K562 (cell line): Measurements from ENCODE around the gene NCF2. TPM values are rescaled to one million over a fixed set of nuclear protein-coding genes. Genes with fewer than 3 reads are reported as not detected.

Experiments used
- ATAC-seq: fragments of 200-7000 bp; cut with Tn5 transposase; 3 replicates; pipeline ENCODE4 v1.9.1; 2020; ENCODE audit warnings: moderate library complexity
- BruUV-seq: library from RNA; stranded (reverse); fragments of 400-500 nt; replicated peaks from 2 replicates; lab custom pipeline; 2021; lab: Mats Ljungman, UMichigan
- CTCF ChIA-PET: fragments of 300-600 bp; formaldehyde crosslinking; extraction: SDS; loops from one replicate; lab custom pipeline; 2021; ENCODE audit warnings: low intra/inter-chr PET ratio; lab: Yijun Ruan, JAX
- POLR2A ChIA-PET: fragments of 300-600, 350-650 bp; sonication (Branson Sonifier 250); formaldehyde crosslinking; extraction: SDS; loops from one replicate; lab custom pipeline; 2021; ENCODE audit warnings: antibody characterized with exemption, inconsistent platforms; lab: Yijun Ruan, JAX
- DNase-seq, 4 experiments: peaks; one replicate each; pipeline versions ENCODE4 v3.0.0 to v3.0.0-alpha.2; 2011 to 2018; ENCODE audit warnings: low spot score in 3 of 4, mixed read lengths in 3 of 4; ENCODE audit errors: extremely low read depth in 1 of 4
- FAIRE-seq: peaks from 2 replicates; lab custom pipeline; 2011; peaks lifted over from hg19 to GRCh38; lab: Jason Lieb, UNC
- H2AFZ ChIP-seq: 2 replicates; pipeline ENCODE4 v1.6.0; 2011; ENCODE audit warnings: low read depth, low read length, control low read depth, inconsistent platforms
- H3K27ac ChIP-seq: fragments of 200-600 bp; 3 replicates; pipeline ENCODE4 v1.8.0; 2011; ENCODE audit warnings: low read depth, mild to moderate bottlenecking, control low read depth, inconsistent platforms, low read length, moderate library complexity, mixed read lengths; ENCODE audit errors: extremely low read depth
- H3K27me3 ChIP-seq, 2 experiments: fragments of 300-600 bp in 1 of 2; 2 replicates in 1 of 2; 3 replicates in 1 of 2; pipeline versions ENCODE4 v1.6.0 to v1.8.0; 2011; ENCODE audit warnings: inconsistent platforms in 2 of 2, low read length in 2 of 2, mild to moderate bottlenecking in 1 of 2, mixed read lengths in 1 of 2, moderate library complexity in 1 of 2; ENCODE audit not compliant: control insufficient read depth in 2 of 2, insufficient read depth in 2 of 2
- H3K36me3 ChIP-seq: fragments of 300-600 bp; 3 replicates; pipeline ENCODE4 v1.8.0; 2011; ENCODE audit warnings: mild to moderate bottlenecking, low read length, inconsistent platforms; ENCODE audit not compliant: control insufficient read depth, insufficient read depth
- H3K4me1 ChIP-seq, 2 experiments: fragments of 200-600 bp in 1 of 2; replicated peaks in 1 of 2; 2 replicates in 1 of 2; 3 replicates in 1 of 2; pipeline versions ENCODE4 v1.5.1 to v1.8.0; 2011; ENCODE audit warnings: inconsistent platforms in 2 of 2, low read length in 2 of 2, mild to moderate bottlenecking in 1 of 2, mixed read lengths in 1 of 2, moderate library complexity in 1 of 2; ENCODE audit not compliant: control insufficient read depth in 2 of 2, insufficient read depth in 2 of 2
- H3K4me2 ChIP-seq: 2 replicates; pipeline ENCODE4 v1.6.1; 2011; ENCODE audit warnings: low read length, control low read depth, inconsistent platforms, mixed read lengths; ENCODE audit not compliant: insufficient read depth
- H3K4me3 ChIP-seq: fragments of 200-600 bp; sonication (generic), shearing (Covaris generic); 2 replicates; pipeline ENCODE4 v1.5.1; 2016; ENCODE audit warnings: control low read depth, inconsistent platforms
- H3K79me2 ChIP-seq: fragments of 200-600 bp; 3 replicates; pipeline ENCODE4 v1.8.0; 2011; ENCODE audit warnings: low read length, inconsistent platforms; ENCODE audit not compliant: control insufficient read depth, insufficient read depth
- H3K9ac ChIP-seq, 2 experiments: 2 replicates each; pipeline versions ENCODE4 v1.6.0 to v1.6.1; 2011; ENCODE audit warnings: low read depth in 2 of 2, low read length in 2 of 2, control low read depth in 1 of 2, inconsistent platforms in 1 of 2, mild to moderate bottlenecking in 1 of 2, mixed read lengths in 1 of 2; ENCODE audit not compliant: insufficient read depth in 1 of 2
- H3K9me1 ChIP-seq: one replicate; pipeline ENCODE4 v1.6.0; 2011; ENCODE audit warnings: inconsistent platforms, mild to moderate bottlenecking, low read length, moderate library complexity; ENCODE audit not compliant: control insufficient read depth, insufficient read depth
- H3K9me3 ChIP-seq: replicated peaks from 2 replicates; pipeline ENCODE4 v1.5.1; 2011; ENCODE audit warnings: low read depth, low read length, inconsistent platforms; ENCODE audit not compliant: control insufficient read depth, insufficient read depth
- H4K20me1 ChIP-seq: replicated peaks from 2 replicates; pipeline ENCODE4 v1.6.1; 2011; ENCODE audit warnings: low read length, inconsistent platforms, mixed read lengths; ENCODE audit not compliant: control insufficient read depth, insufficient read depth
- CEBPB ChIP-seq: fragments of 450-650 bp; IDR thresholded peaks from 2 replicates; pipeline ENCODE4 v1.6.1; 2016; ENCODE audit warnings: missing genetic modification characterization, missing compliant biosample characterization
- CEBPG ChIP-seq, 3 experiments: fragments of 200-800 bp in 1 of 3; sonication (Bioruptor generic) in 1 of 3; sonication (generic) in 1 of 3; formaldehyde crosslinking in 1 of 3; IDR thresholded peaks in 2 of 3; conservative IDR thresholded peaks in 1 of 3; 2 replicates each; pipeline versions ENCODE4 v1.6.1 to v1.8.0; 2016 to 2022; ENCODE audit warnings: missing compliant biosample characterization in 2 of 3, missing genetic modification characterization in 2 of 3, mild to moderate bottlenecking in 1 of 3, missing genetic modification reagents in 1 of 3
- HIVEP1 ChIP-seq: fragments of 250-450 bp; sonication (Bioruptor Pico); IDR thresholded peaks from 2 replicates; pipeline ENCODE4 v1.4.0; 2020; ENCODE audit warnings: mild to moderate bottlenecking
- HNRNPUL1 ChIP-seq: fragments of 200-400 bp; formaldehyde crosslinking; IDR thresholded peaks from 2 replicates; pipeline ENCODE4 v1.6.1; 2017; ENCODE audit warnings: low read length
- KAT2B ChIP-seq: IDR thresholded peaks from one replicate; pipeline ENCODE4 v1.6.1; 2012; ENCODE audit warnings: low read depth, mild to moderate bottlenecking, control low read depth, inconsistent platforms, low read length, moderate library complexity
- NONO ChIP-seq, 2 experiments: fragments of 200-400 bp in 1 of 2; fragments of 450-650 bp in 1 of 2; formaldehyde crosslinking in 1 of 2; IDR thresholded peaks; 2 replicates each; pipeline ENCODE4 v1.6.1; 2017; ENCODE audit warnings: low read depth in 2 of 2, mild to moderate bottlenecking in 2 of 2, moderate library complexity in 2 of 2, low read length in 1 of 2
- RFX1 ChIP-seq: fragments of 450-650 bp; IDR thresholded peaks from 2 replicates; pipeline ENCODE4 v1.6.1; 2016; ENCODE audit warnings: mild to moderate bottlenecking, moderate library complexity
- RNF2 ChIP-seq: sonication (generic); IDR thresholded peaks from 2 replicates; pipeline ENCODE4 v1.6.1; 2016
- WGBS: fragments of 100-300 bp; shearing (Covaris generic); methylation state at CpG from one replicate; pipeline ENCODE4 v1.1.6; 2016; ENCODE audit warnings: low coverage, mixed read lengths; ENCODE audit not compliant: insufficient coverage; ENCODE audit errors: missing lambda C conversion rate; 5-methylcytosine and 5-hydroxymethylcytosine counted together
- in situ Hi-C: fragments of 300-500 bp; cut with MboI; formaldehyde crosslinking; loops from 4 replicates; pipeline ENCODE4 v1.15.0; 2018; ENCODE audit warnings: inconsistent platforms, mixed read lengths
- intact Hi-C: fragments of 100-400 bp; cut with micrococcal nuclease; formaldehyde crosslinking; loops from 2 replicates; pipeline ENCODE4 v1.14.2; 2022
- polyA plus RNA-seq, 8 experiments: library from polyadenylated mRNA; depleted of rRNA in 4 of 8; stranded (reverse) in 5 of 8; unstranded in 3 of 8; fragments of >200 nt; fragmentation: Nextera tagmentation in 2 of 8; fragmentation: Illumina TruSeq in 1 of 8; extraction: Ambion mirVana in 2 of 8; extraction: Trizol in 1 of 8; gene quantifications; 2 replicates each; pipeline versions ENCODE4 v1.2.1 to v1.2.3, GENCODE V29; 2011 to 2014; ENCODE audit warnings: inconsistent platforms in 1 of 8, missing spikeins in 1 of 8
- total RNA-seq, 7 experiments: library from RNA; depleted of rRNA in 6 of 7; stranded (reverse); fragments of >200 nt in 6 of 7; fragmentation: Illumina TruSeq in 2 of 7; extraction: Trizol in 2 of 7; gene quantifications; 2 replicates each; pipeline versions ENCODE4 v1.2.1 to v1.2.3, GENCODE V29; 2011 to 2021; ENCODE audit warnings: low replicate concordance in 1 of 7
- TF ChIP-seq, protein P1 (sequence below): fragments of 450-650 bp; IDR thresholded peaks from 2 replicates; pipeline ENCODE4 v1.6.1; 2016; ENCODE audit warnings: missing biosample characterization, missing genetic modification characterization

The NCF2 gene
- total and polyA plus RNA-seq, 9 of the 15 experiments (the other 6 are each of a cell fraction or from before 2014, with no cell fraction given), result 0.07 to 0.54 (median 0.16) TPM; not detected in 3

DNA sequence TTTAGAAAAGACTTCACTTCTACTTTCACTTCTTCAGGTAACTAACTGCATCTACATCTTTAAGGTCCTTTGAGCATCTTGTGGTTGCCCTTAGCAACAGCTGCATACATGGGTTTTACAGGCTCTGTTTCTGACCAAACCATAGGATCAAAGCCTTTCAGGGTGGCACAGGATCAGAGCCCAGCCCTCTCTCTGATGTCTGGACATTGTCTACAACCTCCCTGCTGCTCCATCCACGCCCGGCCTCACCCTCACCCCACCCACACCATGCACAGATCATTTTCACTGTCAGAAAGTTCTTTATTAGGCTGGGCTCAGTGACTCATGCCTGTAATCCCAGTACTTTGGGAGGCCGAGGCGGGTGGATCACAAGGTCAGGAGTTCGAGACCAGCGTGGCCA, 5.2 kb downstream of the NCF2 start:
- H3K9me3 ChIP-seq, result no peaks in the 10 kb centered on the region
- H3K4me3 ChIP-seq, result no peak overlapping the region
- H3K9ac ChIP-seq, result no peak overlapping the region
- H3K79me2 ChIP-seq, result no peaks in the 10 kb centered on the region
- no peak overlapping the region for H3K27ac ChIP-seq
- no peak for ATAC-seq
- in situ Hi-C loops (no loop called here), intact Hi-C loops (no loop called here)
- H3K9me1 ChIP-seq, result no peaks in the 10 kb centered on the region
- no peak for FAIRE-seq
- H2AFZ ChIP-seq, result no peak overlapping the region
- no peaks in the 10 kb centered on the region for H3K36me3 ChIP-seq
- H3K27me3 ChIP-seq, result peaks cover 25 to 35% of the 10 kb centered on the region in 2 experiments
- no peak for DNase-seq
- TF ChIP-seq RFX1 (peak; percentile 72), HIVEP1 (no peak)
- no peak overlapping the region for H3K4me2 ChIP-seq
- peaks cover 0 to 9% of the 10 kb centered on the region in 2 experiments; a peak in 3 of 5 replicates for H3K4me1 ChIP-seq
- ChIA-PET CTCF (no interaction called here), POLR2A (interaction anchor here (0.8 to 1.7 kb wide), 2 partner anchors 12 to 16 kb away, joined by 3 to 4 read pairs; no protein-coding TSS in a partner anchor)
- no peaks in the 10 kb centered on the region; the same call in 1 of the 2 replicates for H4K20me1 ChIP-seq
- 2% methylated on average over 6 of the region's 6 CpGs for WGBS
- no TSS peak for BruUV-seq

DNA sequence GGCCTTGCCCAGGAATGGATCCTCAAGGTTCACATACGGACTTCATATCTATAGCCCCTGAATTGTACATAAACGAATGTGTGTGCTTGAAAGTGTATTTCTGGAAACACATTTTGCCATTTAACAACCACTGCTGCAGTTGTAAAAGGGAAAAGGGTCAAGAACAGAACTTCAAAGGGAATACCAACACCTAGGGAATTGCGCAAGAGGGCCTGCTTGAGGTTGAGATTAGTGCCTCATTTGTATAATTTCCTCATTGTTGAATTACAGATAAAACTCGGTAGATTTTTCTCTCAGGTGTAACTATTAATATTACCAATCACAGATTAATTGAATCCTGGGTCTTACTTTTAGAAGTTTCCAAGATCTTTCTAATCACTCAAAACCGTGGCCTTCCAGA, 6.1 kb downstream of the NCF2 start:
- H3K36me3 ChIP-seq, result no peaks in the 10 kb centered on the region
- no peak overlapping the region for H2AFZ ChIP-seq
- H3K9me1 ChIP-seq, result no peaks in the 10 kb centered on the region
- H3K4me1 ChIP-seq, result peaks cover 3 to 9% of the 10 kb centered on the region in 2 experiments; a peak in 3 of 5 replicates
- intact Hi-C loops (no loop called here), in situ Hi-C loops (no loop called here)
- H3K27ac ChIP-seq, result no peak overlapping the region
- CTCF ChIA-PET, result no interaction called here
- peaks cover 25 to 33% of the 10 kb centered on the region in 2 experiments for H3K27me3 ChIP-seq
- H4K20me1 ChIP-seq, result no peaks in the 10 kb centered on the region; the same call in 1 of the 2 replicates
- FAIRE-seq (peak; percentile 19), DNase-seq (no peak), ATAC-seq (no peak)
- H3K9me3 ChIP-seq, result no peaks in the 10 kb centered on the region
- TF ChIP-seq, protein P1, sequence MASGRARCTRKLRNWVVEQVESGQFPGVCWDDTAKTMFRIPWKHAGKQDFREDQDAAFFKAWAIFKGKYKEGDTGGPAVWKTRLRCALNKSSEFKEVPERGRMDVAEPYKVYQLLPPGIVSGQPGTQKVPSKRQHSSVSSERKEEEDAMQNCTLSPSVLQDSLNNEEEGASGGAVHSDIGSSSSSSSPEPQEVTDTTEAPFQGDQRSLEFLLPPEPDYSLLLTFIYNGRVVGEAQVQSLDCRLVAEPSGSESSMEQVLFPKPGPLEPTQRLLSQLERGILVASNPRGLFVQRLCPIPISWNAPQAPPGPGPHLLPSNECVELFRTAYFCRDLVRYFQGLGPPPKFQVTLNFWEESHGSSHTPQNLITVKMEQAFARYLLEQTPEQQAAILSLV, result peak; percentile 30; the same call in 1 of the 2 replicates
- TF ChIP-seq RNF2, result 0 out of 2 replicates have a peak, but pooled peaks have one; percentile 25
- no peak for TF ChIP-seq KAT2B
- peak; percentile 79 for TF ChIP-seq CEBPG (CRISPR knock-in tag; IDR thresholded peaks at IDR 0.05)
- TF ChIP-seq CEBPG (tag; conservative IDR thresholded peaks at IDR 0.05 in 1 of 2, IDR thresholded peaks at IDR 0.05 in 1 of 2), result peak; percentile 87 to 98
- TF ChIP-seq HNRNPUL1, result no peak
- peak; percentile 98 for TF ChIP-seq CEBPB (tag)
- no peak for TF ChIP-seq NONO (IDR thresholded peaks at IDR 0.05; ENCODE audit: low read depth in 2 of 2, low read length in 1 of 2)
- H3K9ac ChIP-seq, result no peak overlapping the region
- POLR2A ChIA-PET, result interaction anchor here (0.8 kb wide), 1 partner anchor 15 kb away, joined by 3 read pairs; no protein-coding TSS in a partner anchor
- H3K79me2 ChIP-seq, result no peaks in the 10 kb centered on the region
- no peak overlapping the region for H3K4me3 ChIP-seq
- no peak overlapping the region for H3K4me2 ChIP-seq
- 8% methylated on average over 5 of the region's 5 CpGs for WGBS
- BruUV-seq, result no TSS peak
